Right ventricle myocardium inferior (tissue), 1 donor: ENCODE data around the gene TM9SF4. TPM values are rescaled to one million over a fixed set of nuclear protein-coding genes. Genes with fewer than 3 reads are reported as not detected.
"Not testable (repeated sequence)": the region's sequence is repeated elsewhere in the genome, so short reads cannot be mapped to it uniquely, and the experiment has no call there.

ENCODE experiments used
- ATAC-seq: fragments of 200-7000 bp; cut with Tn5 transposase; one replicate; pipeline ENCODE4 v1.9.1; 2020; ENCODE audit warnings: mild to moderate bottlenecking, moderate library complexity
- DNase-seq: peaks from one replicate; pipeline ENCODE4 v3.0.0; 2021; ENCODE audit errors: missing footprints
- intact Hi-C: fragments of 100-400 bp; cut with DNase I; formaldehyde crosslinking; loops from one replicate; pipeline ENCODE4 v1.11.0; 2022
- total RNA-seq: library from RNA; stranded (reverse); fragmentation: NEBNext Ultra II Directional; extraction: Animal tissue kit (Norgen Biotek cat#: 25700); gene quantifications from one replicate; pipeline ENCODE4 v1.2.1, GENCODE V29; 2021
- donor health status: DM: no; HTN: yes; CAD: no; lungs with severe emphysema.

TM9SF4 gene
- total RNA-seq, 1 donor from 2014 or later, result 25.3 TPM

GRCh38 chr20:32088759-32089158, 20.8 kb upstream of the TM9SF4 start:
- ATAC-seq (no peak), DNase-seq (no peak)
- intact Hi-C loops, result loop anchor here (5.0 kb wide), 1 partner anchor 236 kb away; no protein-coding TSS in a partner anchor

GRCh38 chr20:32089637-32090362, 19.7 kb upstream of the TM9SF4 start:
- intact Hi-C loops, result loop anchor here (2.0 to 5.0 kb wide), 2 partner anchors 237 to 267 kb away; no protein-coding TSS in a partner anchor
- DNase-seq (no peak), ATAC-seq (no peak)

- DNase-seq (peak; percentile 88), ATAC-seq (peak; percentile 57)
- intact Hi-C loops, result loop anchor here (2.0 kb wide), 1 partner anchor 269 kb away; no protein-coding TSS in a partner anchor
These were observed 17.6 kb upstream of the TM9SF4 start for GRCh38 chr20:32091888-32092346.

GRCh38 chr20:32098786-32099185, 10.7 kb upstream of the TM9SF4 start:
- no peak for DNase-seq
- ATAC-seq, result no peak
- intact Hi-C loops, result no loop called here

GRCh38 chr20:32108814-32109391, 611 bp upstream of the TM9SF4 start:
- intact Hi-C loops, result no loop called here
- no peak for DNase-seq
- no peak for ATAC-seq

GRCh38 chr20:32110173-32110704, 725 bp downstream of the TM9SF4 start:
- intact Hi-C loops, result no loop called here
- no peak for DNase-seq
- ATAC-seq, result no peak

GRCh38 chr20:32110727-32111126, 1.2 kb downstream of the TM9SF4 start:
- DNase-seq (no peak), ATAC-seq (no peak)
- intact Hi-C loops, result no loop called here

GRCh38 chr20:32111156-32111686, 1.7 kb downstream of the TM9SF4 start:
- DNase-seq (no peak), ATAC-seq (no peak)
- intact Hi-C loops, result no loop called here

GRCh38 chr20:32111753-32112152, 2.2 kb downstream of the TM9SF4 start:
- ATAC-seq (no peak), DNase-seq (no peak)
- intact Hi-C loops, result no loop called here

GRCh38 chr20:32112841-32113240, 3.3 kb downstream of the TM9SF4 start:
- DNase-seq (peak; percentile 82), ATAC-seq (no peak)
- intact Hi-C loops, result no loop called here

GRCh38 chr20:32113591-32114260, 4.2 kb downstream of the TM9SF4 start:
- intact Hi-C loops, result no loop called here

GRCh38 chr20:32114305-32114960, 4.9 kb downstream of the TM9SF4 start:
- intact Hi-C loops, result no loop called here
- DNase-seq, result no peak
- no peak for ATAC-seq

More at GRCh38 chr20:32113591-32114260, 4.2 kb downstream of the TM9SF4 start:
- ATAC-seq (no peak), DNase-seq (no peak)

GRCh38 chr20:32115211-32115767, 5.8 kb downstream of the TM9SF4 start:
- intact Hi-C loops, result loop anchor here (5.0 kb wide), 1 partner anchor 92 kb away; the partner anchor contains the start of genes PLAGL2 and POFUT1
- no peak for ATAC-seq
- DNase-seq, result no peak

GRCh38 chr20:32116079-32116521, 6.6 kb downstream of the TM9SF4 start:
- ATAC-seq (no peak), DNase-seq (no peak)
- intact Hi-C loops, result loop anchor here (5.0 kb wide), 1 partner anchor 91 kb away; the partner anchor contains the start of genes PLAGL2 and POFUT1

- intact Hi-C loops, result loop anchor here (5.0 kb wide), 1 partner anchor 91 kb away; the partner anchor contains the start of genes PLAGL2 and POFUT1
These were observed 7.3 kb downstream of the TM9SF4 start for GRCh38 chr20:32116796-32117195.

GRCh38 chr20:32118427-32118826, 8.9 kb downstream of the TM9SF4 start:
- not testable (repeated sequence) for DNase-seq, ATAC-seq
- intact Hi-C loops, result loop anchor here (5.0 kb wide), 1 partner anchor 89 kb away; the partner anchor contains the start of genes PLAGL2 and POFUT1

More at GRCh38 chr20:32116796-32117195, 7.3 kb downstream of the TM9SF4 start:
- not testable (repeated sequence) for DNase-seq, ATAC-seq

GRCh38 chr20:32119734-32120133, 10.2 kb downstream of the TM9SF4 start:
- no peak for DNase-seq
- ATAC-seq, result no peak
- intact Hi-C loops, result loop anchor here (5.0 kb wide), 1 partner anchor 88 kb away; the partner anchor contains the start of genes PLAGL2 and POFUT1

GRCh38 chr20:32121908-32122307, 12.4 kb downstream of the TM9SF4 start:
- DNase-seq, intact Hi-C loops, ATAC-seq: not testable (repeated sequence)
